HUES6 (cell line): Measurements from ENCODE around the gene FOLR3.
"Not testable (repeated sequence)": the region's sequence is repeated elsewhere in the genome, so short reads cannot be mapped to it uniquely, and the experiment has no call there.

Experiments
- H3K27ac ChIP-seq: 2 replicates; pipeline ENCODE4 v1.7.0; 2013; ENCODE audit warnings: low read depth, mild to moderate bottlenecking, low read length, inconsistent platforms
- H3K27me3 ChIP-seq: 2 replicates; pipeline ENCODE4 v1.6.1; 2013; ENCODE audit warnings: low read length; ENCODE audit not compliant: control insufficient read depth, insufficient read depth
- H3K36me3 ChIP-seq: 2 replicates; pipeline ENCODE4 v1.6.1; 2013; ENCODE audit warnings: low read length; ENCODE audit not compliant: control insufficient read depth, insufficient read depth
- H3K4me1 ChIP-seq: 2 replicates; pipeline ENCODE4 v1.6.1; 2013; ENCODE audit warnings: low read length; ENCODE audit not compliant: control insufficient read depth, insufficient read depth
- H3K4me3 ChIP-seq: 2 replicates; pipeline ENCODE4 v1.5.1; 2013; ENCODE audit warnings: low read depth, low read length
- H3K9ac ChIP-seq: one replicate; pipeline ENCODE4 v1.6.1; 2013; ENCODE audit warnings: mild to moderate bottlenecking, low read length
- H3K9me3 ChIP-seq: 2 replicates; pipeline ENCODE4 v1.6.1; 2013; ENCODE audit warnings: low read depth, low read length; ENCODE audit not compliant: control insufficient read depth, insufficient read depth

The FOLR3 gene

DNA sequence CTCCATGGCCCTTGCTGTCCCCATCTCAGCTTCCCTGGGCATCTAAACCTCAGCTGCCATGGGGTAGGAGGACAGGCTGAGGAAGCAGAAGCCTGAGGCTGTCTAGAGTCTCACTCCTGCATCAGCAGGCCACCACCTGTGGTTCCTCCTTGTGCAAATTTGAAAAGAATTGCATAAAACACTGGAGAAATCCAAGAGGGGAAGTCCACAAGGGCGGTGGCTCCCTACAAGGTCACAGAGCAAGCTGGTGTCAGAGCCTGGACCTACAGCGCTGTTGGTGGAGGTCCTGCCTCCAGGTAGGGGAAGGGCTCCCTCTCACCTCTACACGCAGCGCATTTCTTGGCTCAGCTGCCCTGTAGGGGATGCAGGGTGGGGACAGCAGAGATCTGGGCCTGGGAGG, at the start of gene FOLR3:
TSS of gene FOLR3 (plus strand) at position 253 of the 400 bp plus-strand sequence. CDS start 228 bp downstream, outside the sequence.
- not testable (repeated sequence) for H3K4me1 ChIP-seq, H3K4me3 ChIP-seq, H3K36me3 ChIP-seq, H3K9ac ChIP-seq, H3K27me3 ChIP-seq, H3K27ac ChIP-seq, H3K9me3 ChIP-seq

DNA sequence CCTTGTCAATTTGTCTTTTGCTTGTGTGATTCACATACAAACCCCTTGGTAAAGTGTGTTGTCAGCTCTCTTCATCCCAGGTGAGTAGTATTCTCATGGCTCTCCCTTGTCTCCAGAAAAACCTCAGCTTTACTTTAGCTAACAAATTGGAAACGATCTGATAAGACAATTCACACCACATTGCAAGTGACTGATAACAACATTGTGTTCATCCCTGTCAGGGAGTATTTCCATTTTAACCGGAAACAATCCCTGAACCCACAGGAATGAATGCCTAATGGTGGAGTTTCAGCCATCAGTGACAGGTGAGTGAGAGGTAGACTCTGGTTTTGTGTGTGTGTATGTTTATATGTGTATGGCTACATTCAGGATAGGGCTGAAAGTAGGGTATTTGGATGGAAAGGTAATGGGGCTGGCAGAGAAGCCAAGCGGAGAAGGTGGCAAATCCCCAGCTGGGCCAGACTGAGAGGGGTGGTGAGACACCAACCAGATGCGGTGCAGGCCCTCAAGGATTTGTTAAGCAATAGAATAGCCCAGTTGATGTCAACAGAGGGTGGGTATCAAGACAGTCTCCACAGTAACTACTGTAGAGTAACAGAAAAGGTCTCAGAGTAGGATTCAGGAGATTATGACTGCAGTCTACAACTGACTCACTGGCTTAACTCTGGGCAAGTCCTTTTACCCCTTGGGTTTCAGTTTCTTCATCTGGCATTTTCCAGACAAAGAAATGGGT, 47.3 kb upstream of the FOLR3 start:
- Histone ChIP-seq H3K4me1 (peaks cover 4% of the 10 kb centered on the region; the same call in 1 of the 2 replicates), H3K9ac (no peak overlapping the region), H3K27me3 (no peaks in the 10 kb centered on the region), H3K4me3 (no peak overlapping the region), H3K9me3 (no peaks in the 10 kb centered on the region), H3K36me3 (peaks cover 18% of the 10 kb centered on the region; the same call in 1 of the 2 replicates), H3K27ac (no peak overlapping the region)

- no peak overlapping the region for H3K27ac ChIP-seq
- H3K4me3 ChIP-seq, result no peak overlapping the region
- peaks cover 4% of the 10 kb centered on the region; the same call in 1 of the 2 replicates for H3K4me1 ChIP-seq
- no peak overlapping the region for H3K9ac ChIP-seq
- H3K9me3 ChIP-seq, result no peaks in the 10 kb centered on the region
- no peaks in the 10 kb centered on the region for H3K27me3 ChIP-seq
- H3K36me3 ChIP-seq, result peaks cover 34% of the 10 kb centered on the region
Observed at GRCh38 chr11:72091292-72091691, 44.2 kb upstream of the FOLR3 start.

DNA sequence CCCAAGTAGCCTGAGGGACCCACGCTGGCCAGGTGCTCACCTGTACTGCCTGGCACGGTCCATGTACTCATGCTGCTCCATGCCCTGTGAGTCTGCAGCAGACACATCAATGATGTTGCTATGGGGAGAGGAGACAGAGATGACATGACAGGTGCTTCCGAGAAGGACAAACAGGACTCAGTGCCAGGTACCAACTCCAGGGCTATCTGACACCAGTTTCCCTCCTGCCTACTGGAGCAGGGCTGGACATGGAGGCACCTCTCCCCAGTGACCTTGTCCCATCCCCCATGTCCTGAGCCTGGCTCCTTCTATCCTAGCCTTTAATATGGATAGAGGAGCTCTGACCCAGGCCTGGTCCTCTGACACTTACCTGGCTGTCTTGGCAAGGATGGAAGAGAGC, 36.8 kb upstream of the FOLR3 start:
- H3K4me3 ChIP-seq, result no peak overlapping the region
- H3K27ac ChIP-seq, result no peak overlapping the region
- peaks cover 11% of the 10 kb centered on the region for H3K4me1 ChIP-seq
- no peak overlapping the region for H3K9ac ChIP-seq
- H3K9me3 ChIP-seq, result no peaks in the 10 kb centered on the region
- no peaks in the 10 kb centered on the region for H3K27me3 ChIP-seq
- peaks cover 65% of the 10 kb centered on the region for H3K36me3 ChIP-seq

GRCh38 chr11:72100009-72100408, 35.5 kb upstream of the FOLR3 start:
- Histone ChIP-seq H3K9ac (peak overlapping the region; percentile 6), H3K27ac (no peak overlapping the region), H3K36me3 (peaks cover 56% of the 10 kb centered on the region)

DNA sequence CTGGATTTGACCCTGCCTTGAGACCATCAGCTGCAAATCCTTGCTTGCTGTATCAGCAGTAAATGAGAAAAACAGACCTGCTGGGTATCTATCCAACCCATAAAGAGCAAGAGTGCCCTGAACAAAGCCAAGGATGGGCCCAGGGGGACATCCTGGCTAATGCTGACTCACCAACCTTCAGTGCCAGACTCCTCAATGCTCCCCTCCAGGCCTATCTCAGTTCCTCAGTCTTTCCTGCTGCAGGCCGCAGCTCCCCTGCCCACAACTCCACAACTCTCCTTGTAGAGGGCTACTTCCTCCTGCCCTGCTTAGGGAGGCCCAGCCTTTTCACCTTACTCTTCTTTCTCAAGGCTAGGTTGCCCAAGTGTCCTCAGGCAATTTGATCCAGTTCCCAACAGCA, 35.1 kb upstream of the FOLR3 start:
- Histone ChIP-seq H3K36me3 (peaks cover 51% of the 10 kb centered on the region), H3K4me1 (peaks cover 14% of the 10 kb centered on the region), H3K27ac (no peak overlapping the region), H3K4me3 (no peak overlapping the region), H3K27me3 (no peaks in the 10 kb centered on the region), H3K9me3 (no peaks in the 10 kb centered on the region), H3K9ac (peak overlapping the region; percentile 6)

More at GRCh38 chr11:72100009-72100408, 35.5 kb upstream of the FOLR3 start:
- Histone ChIP-seq H3K27me3 (no peaks in the 10 kb centered on the region), H3K4me1 (peaks cover 14% of the 10 kb centered on the region), H3K4me3 (no peak overlapping the region), H3K9me3 (no peaks in the 10 kb centered on the region)

DNA sequence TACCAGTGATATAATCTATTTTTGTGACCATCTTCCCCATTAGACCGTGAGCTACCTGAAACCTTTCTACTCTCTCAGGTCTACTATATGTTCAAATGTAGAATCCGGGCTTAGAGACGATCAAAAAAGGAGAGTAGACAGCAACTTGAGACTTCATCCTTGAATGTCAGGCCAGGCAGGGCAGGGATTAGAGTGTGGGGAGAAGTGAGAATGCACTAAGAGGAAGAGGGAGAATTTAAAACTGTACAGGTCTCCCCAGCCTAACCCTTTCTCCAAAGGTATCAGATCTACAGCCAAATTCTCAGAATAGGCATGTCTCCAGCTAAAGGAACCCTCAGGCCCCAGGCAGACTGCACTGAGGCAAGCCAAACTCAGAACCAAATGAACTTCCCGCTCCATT, 33.4 kb upstream of the FOLR3 start:
- H3K9me3 ChIP-seq, result no peaks in the 10 kb centered on the region
- peaks cover 43% of the 10 kb centered on the region for H3K36me3 ChIP-seq
- H3K4me1 ChIP-seq, result peaks cover 14% of the 10 kb centered on the region
- peak overlapping the region; percentile 97; the same call in 1 of the 2 replicates for H3K27ac ChIP-seq
- H3K9ac ChIP-seq, result peak overlapping the region; percentile 98
- peak overlapping the region; percentile 91 for H3K4me3 ChIP-seq
- no peaks in the 10 kb centered on the region for H3K27me3 ChIP-seq

DNA sequence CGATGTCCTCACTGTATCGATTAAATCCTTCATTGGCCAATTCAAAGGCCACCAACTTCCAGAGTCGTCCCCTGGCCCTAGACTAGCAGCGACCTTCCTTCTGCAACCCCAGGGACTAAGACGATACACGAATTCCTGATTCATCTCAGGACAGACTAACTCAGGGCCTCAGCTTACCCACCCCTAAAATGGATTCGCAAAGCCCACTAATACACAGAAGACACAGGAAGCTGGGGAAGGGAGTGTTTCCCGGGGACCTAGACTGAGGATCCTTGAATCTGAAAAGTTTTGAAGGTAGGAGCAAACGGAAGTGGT, 32.9 kb upstream of the FOLR3 start:
- Histone ChIP-seq H3K9me3 (no peaks in the 10 kb centered on the region), H3K27me3 (no peaks in the 10 kb centered on the region), H3K4me1 (peaks cover 14% of the 10 kb centered on the region), H3K4me3 (peak overlapping the region; percentile 91), H3K9ac (peak overlapping the region; percentile 98), H3K36me3 (peaks cover 39% of the 10 kb centered on the region), H3K27ac (peak overlapping the region; percentile 97)

DNA sequence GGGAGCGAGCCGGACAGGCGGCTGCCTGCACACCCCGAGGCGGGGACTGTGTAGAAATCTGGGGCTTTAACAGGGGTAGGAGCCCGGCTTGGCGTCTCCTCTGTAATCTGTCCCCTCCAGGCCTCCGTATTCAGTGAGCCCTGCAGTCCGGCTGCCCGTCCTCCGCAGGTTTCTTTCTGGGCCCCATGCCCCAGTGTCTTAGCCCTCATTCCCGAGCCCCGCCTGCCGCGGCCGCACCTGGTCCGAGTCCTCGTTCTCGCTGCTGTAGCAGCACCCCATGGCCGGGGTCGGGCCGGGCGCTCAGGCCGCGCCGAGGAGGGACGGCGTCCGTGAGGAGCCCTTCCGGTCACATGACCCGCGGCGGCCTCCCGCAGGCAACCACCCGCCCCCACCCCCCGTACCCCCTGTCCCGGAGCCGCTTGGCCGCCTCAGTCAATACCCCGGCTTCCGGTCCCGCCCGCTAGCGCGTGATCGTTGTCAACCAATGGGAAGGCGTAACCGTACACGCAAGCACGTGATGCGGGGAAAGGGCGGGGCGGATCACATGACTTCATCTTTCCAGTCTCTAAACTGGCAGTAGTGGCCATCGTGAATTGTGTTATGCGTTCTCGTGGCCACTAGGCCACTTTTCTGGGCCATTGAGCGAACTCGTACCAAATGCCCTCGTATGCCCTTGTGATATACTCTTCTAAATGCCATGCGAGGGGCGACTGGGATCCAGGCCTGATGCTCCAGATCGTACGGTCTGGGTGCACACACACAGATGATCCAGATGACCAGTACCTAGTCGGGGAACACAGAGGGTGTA, 32.4 kb upstream of the FOLR3 start, which contains the start of gene LAMTOR1:
TSS of gene LAMTOR1 (minus strand) at position 352 of the 808 bp plus-strand sequence. CDS start at position 279, 73 bp downstream.
- Histone ChIP-seq H3K9ac (peak within 1 kb of the TSS; percentile 98), H3K4me3 (peak within 1 kb of the TSS; percentile 91), H3K9me3 (no peaks in the 10 kb centered on the region), H3K4me1 (peaks cover 14% of the 10 kb centered on the region), H3K36me3 (peaks cover 35% of the 10 kb centered on the region), H3K27me3 (no peaks in the 10 kb centered on the region), H3K27ac (peak within 1 kb of the TSS; percentile 97)

DNA sequence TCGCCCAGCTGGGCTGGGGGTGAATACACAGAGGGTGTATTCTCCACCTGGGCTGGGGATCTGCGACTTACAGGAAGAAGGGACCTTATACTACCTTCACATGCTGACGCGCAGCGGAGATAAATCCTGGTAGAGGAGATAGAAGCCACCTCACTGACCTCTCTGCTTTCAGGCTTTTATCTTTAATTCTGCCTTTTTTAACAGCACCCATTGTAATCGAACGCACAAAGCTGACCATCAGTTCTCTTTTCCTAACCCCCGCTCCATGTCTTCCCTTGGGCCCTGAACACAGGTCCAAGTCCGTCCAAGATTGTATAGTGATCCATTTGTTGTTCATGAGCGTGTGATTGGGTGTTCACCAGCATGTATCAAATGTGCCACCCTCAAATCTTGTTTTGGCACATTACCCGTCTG, 31.8 kb upstream of the FOLR3 start:
- H3K27me3 ChIP-seq, result no peaks in the 10 kb centered on the region
- peak overlapping the region; percentile 70 for H3K9ac ChIP-seq
- peak overlapping the region; percentile 74 for H3K27ac ChIP-seq

GRCh38 chr11:72105888-72106287, 29.6 kb upstream of the FOLR3 start, which contains the start of gene TOMT:
TOMT (plus strand) TSS chr11:72105924; CDS start chr11:72105952, 28 bp downstream.
- Histone ChIP-seq H3K27me3 (no peaks in the 10 kb centered on the region), H3K9ac (peak within 1 kb of the TSS; percentile 25), H3K9me3 (no peaks in the 10 kb centered on the region), H3K27ac (no peak within 1 kb of the TSS), H3K36me3 (peaks cover 26% of the 10 kb centered on the region), H3K4me1 (peaks cover 14% of the 10 kb centered on the region), H3K4me3 (no peak within 1 kb of the TSS)

More for the DNA sequence above, 31.8 kb upstream of the FOLR3 start:
- Histone ChIP-seq H3K4me1 (peaks cover 14% of the 10 kb centered on the region), H3K36me3 (peaks cover 34% of the 10 kb centered on the region), H3K9me3 (no peaks in the 10 kb centered on the region), H3K4me3 (peak overlapping the region; percentile 51)
